ENCODE data around the gene RAX.

RAX gene

GRCh38 chr18:59218018-59218417 lies 55.2 kb downstream of the RAX start:
- H3K27me3 ChIP-seq (ENCODE audit: insufficient read depth, poor library complexity, severe bottlenecking) = peaks cover 46% of the 10 kb centered on the region
- H3K27ac ChIP-seq (replicated peaks) = no peak overlapping the region
- no peak overlapping the region for H3K4me3 ChIP-seq (replicated peaks; ENCODE audit: insufficient read depth, low read length)
- TF ChIP-seq CTCF (IDR thresholded peaks at IDR 0.05; ENCODE audit: insufficient read depth, low read length) (no peak), POLR2AphosphoS5 (IDR thresholded peaks at IDR 0.05; ENCODE audit: low read depth) (no peak), REST (IDR thresholded peaks at IDR 0.05; ENCODE audit: insufficient replicate concordance, low read depth) (no peak), SPI1 (IDR thresholded peaks at IDR 0.05; ENCODE audit: borderline replicate concordance, low read depth) (no peak), GABPA (IDR thresholded peaks at IDR 0.05; ENCODE audit: low read depth) (no peak)
- no peak for DNase-seq (ENCODE audit: low read depth in 1 of 2, low spot score in 1 of 2)
